BE2C (cell line): ENCODE results near the gene KAT2B.

Experiments
- DNase-seq: peaks from one replicate; pipeline ENCODE4 v3.0.0-alpha.2; 2020
- H3K27me3 ChIP-seq: fragments of 250-450 bp; sonication (Bioruptor Pico); 2 replicates; pipeline ENCODE4 v1.5.1; 2020; ENCODE audit warnings: mild to moderate bottlenecking
- H3K36me3 ChIP-seq: fragments of 250-450 bp; sonication (Bioruptor Pico); 2 replicates; pipeline ENCODE4 v1.5.1; 2020; ENCODE audit warnings: mild to moderate bottlenecking
- H3K4me1 ChIP-seq: fragments of 250-450 bp; sonication (Bioruptor Pico); 2 replicates; pipeline ENCODE4 v1.5.1; 2020
- H3K4me3 ChIP-seq: 2 replicates; pipeline ENCODE4 v1.5.1; 2011; ENCODE audit warnings: low read depth, low read length
- H3K9me3 ChIP-seq: fragments of 250-450 bp; sonication (Bioruptor Pico); 2 replicates; pipeline ENCODE4 v1.5.1; 2020
- CTCF ChIP-seq: IDR thresholded peaks from 2 replicates; pipeline ENCODE4 v1.5.1; 2012; ENCODE audit warnings: mild to moderate bottlenecking, low read depth, low read length

The KAT2B gene

GRCh38 chr3:20079621-20080020, 39.4 kb downstream of the KAT2B start:
- Histone ChIP-seq H3K4me3 (no peak overlapping the region), H3K9me3 (no peaks in the 10 kb centered on the region), H3K36me3 (no peaks in the 10 kb centered on the region), H3K4me1 (no peaks in the 10 kb centered on the region), H3K27me3 (no peaks in the 10 kb centered on the region)
- no peak for DNase-seq
- TF ChIP-seq CTCF = no peak

- no peaks in the 10 kb centered on the region for H3K27me3 ChIP-seq
- no peak for TF ChIP-seq CTCF
- DNase-seq = peak; percentile 44
- H3K4me3 ChIP-seq = no peak overlapping the region
- H3K4me1 ChIP-seq = no peaks in the 10 kb centered on the region
- no peaks in the 10 kb centered on the region for H3K9me3 ChIP-seq
- no peaks in the 10 kb centered on the region for H3K36me3 ChIP-seq
Observed at GRCh38 chr3:20080956-20081554, 40.8 kb downstream of the KAT2B start.

GRCh38 chr3:20083253-20083652, 43.0 kb downstream of the KAT2B start:
- H3K36me3 ChIP-seq = no peaks in the 10 kb centered on the region
- H3K27me3 ChIP-seq = no peaks in the 10 kb centered on the region
- H3K9me3 ChIP-seq = no peaks in the 10 kb centered on the region
- no peaks in the 10 kb centered on the region for H3K4me1 ChIP-seq
- no peak for TF ChIP-seq CTCF
- H3K4me3 ChIP-seq = no peak overlapping the region
- no peak for DNase-seq

- H3K27me3 ChIP-seq = no peaks in the 10 kb centered on the region
- no peak overlapping the region for H3K4me3 ChIP-seq
- no peaks in the 10 kb centered on the region for H3K4me1 ChIP-seq
- DNase-seq = no peak
- no peaks in the 10 kb centered on the region for H3K9me3 ChIP-seq
- TF ChIP-seq CTCF = no peak
- no peaks in the 10 kb centered on the region for H3K36me3 ChIP-seq
Observed at GRCh38 chr3:20083953-20084352, 43.7 kb downstream of the KAT2B start.

- TF ChIP-seq CTCF = no peak
- H3K4me1 ChIP-seq = no peaks in the 10 kb centered on the region
- H3K36me3 ChIP-seq = no peaks in the 10 kb centered on the region
- no peaks in the 10 kb centered on the region for H3K27me3 ChIP-seq
- no peak overlapping the region for H3K4me3 ChIP-seq
- no peaks in the 10 kb centered on the region for H3K9me3 ChIP-seq
- no peak for DNase-seq
Observed at GRCh38 chr3:20091331-20092047, 51.2 kb downstream of the KAT2B start.

GRCh38 chr3:20095470-20095869, 55.2 kb downstream of the KAT2B start:
- DNase-seq = no peak
- TF ChIP-seq CTCF = no peak
- H3K9me3 ChIP-seq = no peaks in the 10 kb centered on the region
- no peaks in the 10 kb centered on the region for H3K36me3 ChIP-seq
- H3K27me3 ChIP-seq = no peaks in the 10 kb centered on the region
- H3K4me1 ChIP-seq = no peaks in the 10 kb centered on the region
- no peak overlapping the region for H3K4me3 ChIP-seq
